ENCODE data around the gene B9D1. TPM values are rescaled to one million over a fixed set of nuclear protein-coding genes. Genes with fewer than 3 reads are reported as not detected.

The B9D1 gene
- polyA plus RNA-seq, 1 of the 3 experiments (the other 2 are of a cell fraction): 81.6 TPM

- TF ChIP-seq CTCF (IDR thresholded peaks at IDR 0.05) (no peak), REST (IDR thresholded peaks at IDR 0.05; ENCODE audit: low read depth, low read length) (no peak), PBX3 (IDR thresholded peaks at IDR 0.05) (no peak), TCF12 (IDR thresholded peaks at IDR 0.05) (no peak), SIN3A (IDR thresholded peaks at IDR 0.05; ENCODE audit: borderline replicate concordance, low read depth, low read length) (no peak), POLR2AphosphoS5 (IDR thresholded peaks at IDR 0.05; ENCODE audit: low read depth, low read length) (no peak; the same call in 1 of the 2 replicates), RXRA (IDR thresholded peaks at IDR 0.05; ENCODE audit: borderline replicate concordance, low read depth) (no peak), JUND (IDR thresholded peaks at IDR 0.05) (no peak)
These were observed 24.9 kb downstream of the B9D1 start (continued) for GRCh38 chr17:19337712-19338023.

GRCh38 chr17:19336938-19337711 lies 25.4 kb downstream of the B9D1 start:
- Histone ChIP-seq H3K4me3 (ENCODE audit: low read depth in 2 of 2, low read length in 1 of 2) (no peak overlapping the region), H3K9me2 (no peaks in the 10 kb centered on the region), H4K20me1 (ENCODE audit: insufficient read depth) (no peaks in the 10 kb centered on the region), H3K36me3 (replicated peaks in 1 of 2; ENCODE audit: control insufficient read depth in 1 of 2, insufficient read depth in 2 of 2, low read length in 1 of 2) (peaks cover 4% of the 10 kb centered on the region in 2 experiments), H3K27me3 (ENCODE audit: insufficient read depth) (no peaks in the 10 kb centered on the region), H3F3A (replicated peaks; ENCODE audit: insufficient read depth) (no peaks in the 10 kb centered on the region), H2AFZ (ENCODE audit: low read depth) (no peak overlapping the region), H3K4me1 (ENCODE audit: control insufficient read depth in 1 of 2, insufficient read depth in 2 of 2, low read depth in 1 of 2, low read length in 1 of 2) (peaks cover 5% of the 10 kb centered on the region in 2 experiments; a peak in 2 of 4 replicates), H3K9ac (no peak overlapping the region), H3K4me2 (no peak overlapping the region), H3K9me3 (no peaks in the 10 kb centered on the region), H3K27ac (ENCODE audit: low read depth in 2 of 2, low read length in 1 of 2) (no peak overlapping the region), H3K79me2 (ENCODE audit: insufficient read depth) (no peaks in the 10 kb centered on the region)
- 94% methylated on average over 19 of the region's 21 CpGs for WGBS (ENCODE audit: low lambda C conversion rate)
- ChIA-PET POLR2A (interaction anchor here (0.5 kb wide), 1 partner anchor 32 kb away, joined by 3 read pairs; no protein-coding TSS in a partner anchor), CTCF (interaction anchor here (0.6 to 1.5 kb wide), 7 partner anchors 9 to 110 kb away, joined by 3 to 4 read pairs (median 3); no protein-coding TSS in a partner anchor)
- no peak for DNase-seq
- TF ChIP-seq USF1 (IDR thresholded peaks at IDR 0.05; ENCODE audit: borderline replicate concordance, low read depth) (no peak), SMC3 (IDR thresholded peaks at IDR 0.05; ENCODE audit: low read depth, low read length) (no peak), GABPA (IDR thresholded peaks at IDR 0.05; ENCODE audit: low read depth) (no peak), POLR2AphosphoS5 (IDR thresholded peaks at IDR 0.05; ENCODE audit: low read depth, low read length) (no peak), SIN3A (IDR thresholded peaks at IDR 0.05; ENCODE audit: borderline replicate concordance, low read depth, low read length) (no peak), GATA2 (CRISPR knock-in tag; IDR thresholded peaks at IDR 0.05) (no peak), USF2 (IDR thresholded peaks at IDR 0.05; ENCODE audit: borderline replicate concordance, low read depth, low read length) (no peak), RFX5 (IDR thresholded peaks at IDR 0.05; ENCODE audit: low read length) (no peak), MXI1 (IDR thresholded peaks at IDR 0.05; ENCODE audit: low read depth, low read length) (no peak), MEF2A (IDR thresholded peaks at IDR 0.05; ENCODE audit: borderline replicate concordance, low read depth) (no peak), PBX3 (IDR thresholded peaks at IDR 0.05) (no peak), TAF1 (IDR thresholded peaks at IDR 0.05; ENCODE audit: borderline replicate concordance, low read depth, low read length) (no peak), ZBTB33 (IDR thresholded peaks at IDR 0.05; ENCODE audit: borderline replicate concordance, low read depth) (no peak)

Data from SK-N-SH (cell line).